ENCODE data around the gene LIMS1.
"Not testable (repeated sequence)": the region's sequence is repeated elsewhere in the genome, so short reads cannot be mapped to it uniquely, and the experiment has no call there.

DNA sequence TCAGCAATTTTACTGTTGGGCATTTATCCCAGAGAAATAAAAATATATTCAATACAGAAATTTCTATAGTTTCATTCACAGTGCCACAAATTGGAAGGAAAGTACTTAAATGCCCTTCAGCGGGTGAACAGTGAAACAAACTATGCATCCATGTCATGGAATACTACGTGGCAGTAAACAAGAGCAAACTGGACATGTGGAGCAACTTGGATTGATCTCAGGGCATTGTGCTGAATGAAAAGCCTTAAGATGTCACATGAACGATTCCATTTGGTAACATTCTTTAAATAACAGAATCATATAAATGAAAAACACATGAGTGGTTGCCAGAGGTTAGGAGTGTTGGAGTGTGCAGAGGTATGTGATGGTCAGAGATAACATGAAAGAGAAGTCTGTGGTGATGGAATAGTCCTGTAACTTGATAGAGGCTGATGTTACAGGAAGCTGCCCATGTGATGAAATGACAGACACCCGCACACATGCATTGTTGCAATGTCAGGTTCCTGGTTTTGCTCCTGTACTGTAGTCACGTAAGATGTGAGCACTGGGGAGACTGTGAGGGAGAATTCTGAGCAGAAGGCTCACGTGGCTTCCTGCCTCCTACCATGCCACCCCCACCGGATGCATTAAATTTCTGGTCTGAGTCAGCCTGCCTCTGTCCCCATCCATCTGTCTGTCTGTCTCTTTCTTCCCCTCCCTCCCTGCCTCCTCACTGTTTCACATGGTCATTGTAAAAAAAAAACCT lies 118.1 kb downstream of the LIMS1 start:
- not testable (repeated sequence) for TF ChIP-seq CTCF, EZH2 (IDR thresholded peaks at IDR 0.05)
